OCI-LY1 (cell line): ENCODE measurements around the gene SLC39A8.
"Not testable (repeated sequence)": the region's sequence is repeated elsewhere in the genome, so short reads cannot be mapped to it uniquely, and the experiment has no call there.

Experiments
- H2AFZ ChIP-seq: fragments of 200-600 bp; sonication (generic), shearing (Covaris generic); 2 replicates; pipeline ENCODE4 v1.6.0; 2014; ENCODE audit warnings: antibody characterized with exemption, mild to moderate bottlenecking, low read length
- H3F3A ChIP-seq: fragments of 200-600 bp; sonication (generic), shearing (Covaris generic); 2 replicates; pipeline ENCODE4 v1.6.0; 2014; ENCODE audit warnings: mild to moderate bottlenecking, antibody characterized with exemption, low read length, moderate library complexity; ENCODE audit not compliant: insufficient read depth
- H3K27ac ChIP-seq: fragments of 200-600 bp; sonication (generic); 2 replicates; pipeline ENCODE4 v1.5.1; 2014; ENCODE audit warnings: low read length, mixed run types, mild to moderate bottlenecking, low read depth; ENCODE audit not compliant: poor library complexity, severe bottlenecking
- H3K27me3 ChIP-seq: fragments of 200-600 bp; sonication (generic); 2 replicates; pipeline ENCODE4 v1.6.0; 2014; ENCODE audit warnings: antibody characterized with exemption, mild to moderate bottlenecking, low read length, moderate library complexity; ENCODE audit not compliant: insufficient read depth
- H3K36me3 ChIP-seq: fragments of 200-600 bp; sonication (generic); 2 replicates; pipeline ENCODE4 v1.6.1; 2014; ENCODE audit warnings: mild to moderate bottlenecking, antibody characterized with exemption, low read length, moderate library complexity, mixed read lengths; ENCODE audit not compliant: insufficient read depth
- H3K4me1 ChIP-seq: fragments of 200-600 bp; sonication (generic); 2 replicates; pipeline ENCODE4 v1.5.1; 2014; ENCODE audit warnings: mild to moderate bottlenecking, low read length, moderate library complexity; ENCODE audit not compliant: insufficient read depth, severe bottlenecking
- H3K4me2 ChIP-seq: fragments of 200-600 bp; sonication (generic), shearing (Covaris generic); 2 replicates; pipeline ENCODE4 v1.6.1; 2014; ENCODE audit warnings: low read length
- H3K4me3 ChIP-seq: fragments of 200-600 bp; sonication (generic); 2 replicates; pipeline ENCODE4 v1.5.1; 2014; ENCODE audit warnings: low read length, low read depth, mild to moderate bottlenecking, mixed read lengths; ENCODE audit not compliant: poor library complexity, severe bottlenecking
- H3K79me2 ChIP-seq: fragments of 200-600 bp; shearing (Covaris generic); 2 replicates; pipeline ENCODE4 v1.6.1; 2016; ENCODE audit warnings: mixed run types, low read length, mixed read lengths; ENCODE audit not compliant: insufficient read depth
- H3K9ac ChIP-seq: fragments of 200-600 bp; sonication (generic), shearing (Covaris generic); 2 replicates; pipeline ENCODE4 v1.6.1; 2014; ENCODE audit warnings: mild to moderate bottlenecking, low read length, mixed read lengths
- H3K9me2 ChIP-seq: fragments of 200-600 bp; sonication (generic), shearing (Covaris generic); 2 replicates; pipeline ENCODE4 v1.6.1; 2014; ENCODE audit warnings: low read depth, mild to moderate bottlenecking, low read length, mixed read lengths
- H3K9me3 ChIP-seq: fragments of 200-600 bp; shearing (Covaris generic); 2 replicates; pipeline ENCODE4 v1.6.1; 2014; ENCODE audit warnings: low read length, mixed read lengths
- H4K20me1 ChIP-seq: fragments of 200-600 bp; sonication (generic), shearing (Covaris generic); 2 replicates; pipeline ENCODE4 v1.6.0; 2016; ENCODE audit warnings: mild to moderate bottlenecking, low read length; ENCODE audit not compliant: insufficient read depth
- CTCF ChIP-seq: fragments of 200-600 bp; sonication (generic), shearing (Covaris generic); IDR thresholded peaks from 2 replicates; pipeline ENCODE4 v1.5.1; 2017; ENCODE audit warnings: mild to moderate bottlenecking, antibody characterized with exemption, low read length, moderate library complexity, mixed read lengths
- EZH2 ChIP-seq: fragments of 200-600 bp; sonication (generic), shearing (Covaris generic); IDR thresholded peaks from 2 replicates; pipeline ENCODE4 v1.8.0; 2017; ENCODE audit warnings: borderline replicate concordance, mixed run types, mild to moderate bottlenecking, antibody characterized with exemption, low read length, moderate library complexity, mixed read lengths

SLC39A8 gene

GRCh38 chr4:102362922-102363432 is 17.7 kb upstream of the SLC39A8 start:
- no peaks in the 10 kb centered on the region for H3K27me3 ChIP-seq

GRCh38 chr4:102358128-102358527 is 12.8 kb upstream of the SLC39A8 start:
- Histone ChIP-seq H3K27ac (no peak overlapping the region), H3K9me3 (no peaks in the 10 kb centered on the region), H3K36me3 (no peaks in the 10 kb centered on the region), H3K27me3 (no peaks in the 10 kb centered on the region), H3F3A (0 out of 2 replicates have a peak, but pooled peaks cover 2% of the 10 kb centered on the region), H3K79me2 (no peaks in the 10 kb centered on the region), H3K4me2 (no peak overlapping the region), H3K9ac (no peak overlapping the region), H3K4me3 (no peak overlapping the region), H3K4me1 (no peaks in the 10 kb centered on the region), H4K20me1 (no peaks in the 10 kb centered on the region), H2AFZ (no peak overlapping the region), H3K9me2 (no peaks in the 10 kb centered on the region)
- no peak for TF ChIP-seq CTCF
- no peak for TF ChIP-seq EZH2

More at GRCh38 chr4:102362922-102363432, 17.7 kb upstream of the SLC39A8 start:
- H3K9me2 ChIP-seq = no peaks in the 10 kb centered on the region
- H3K4me3 ChIP-seq = no peak overlapping the region
- H3K9me3 ChIP-seq = no peaks in the 10 kb centered on the region
- H3K27ac ChIP-seq = no peak overlapping the region
- H3K36me3 ChIP-seq = no peaks in the 10 kb centered on the region
- H4K20me1 ChIP-seq = no peaks in the 10 kb centered on the region
- H3K4me1 ChIP-seq = no peaks in the 10 kb centered on the region
- no peaks in the 10 kb centered on the region for H3K79me2 ChIP-seq
- TF ChIP-seq CTCF = no peak
- TF ChIP-seq EZH2 = no peak
- no peak overlapping the region for H2AFZ ChIP-seq
- H3K9ac ChIP-seq = no peak overlapping the region
- H3F3A ChIP-seq = no peaks in the 10 kb centered on the region
- H3K4me2 ChIP-seq = no peak overlapping the region

- H3K4me2 ChIP-seq, H3K36me3 ChIP-seq, H3K9ac ChIP-seq, H3K9me3 ChIP-seq, H3K9me2 ChIP-seq, H3F3A ChIP-seq, H3K27ac ChIP-seq, H3K4me1 ChIP-seq, H2AFZ ChIP-seq, H4K20me1 ChIP-seq, H3K4me3 ChIP-seq, H3K79me2 ChIP-seq, H3K27me3 ChIP-seq: not testable (repeated sequence)
These were observed 12.4 kb upstream of the SLC39A8 start for GRCh38 chr4:102357637-102358036.

- no peak overlapping the region for H3K4me3 ChIP-seq
- no peak overlapping the region for H3K27ac ChIP-seq
- no peak overlapping the region for H3K4me2 ChIP-seq
- H3F3A ChIP-seq = 0 out of 2 replicates have a peak, but pooled peaks cover 4% of the 10 kb centered on the region
- H2AFZ ChIP-seq = no peak overlapping the region
- no peaks in the 10 kb centered on the region for H3K36me3 ChIP-seq
- no peaks in the 10 kb centered on the region for H3K4me1 ChIP-seq
- H3K9me3 ChIP-seq = no peaks in the 10 kb centered on the region
- H4K20me1 ChIP-seq = no peaks in the 10 kb centered on the region
- no peaks in the 10 kb centered on the region for H3K27me3 ChIP-seq
- TF ChIP-seq EZH2 = no peak
- H3K9me2 ChIP-seq = no peaks in the 10 kb centered on the region
- no peak overlapping the region for H3K9ac ChIP-seq
- no peaks in the 10 kb centered on the region for H3K79me2 ChIP-seq
These were observed 11.4 kb upstream of the SLC39A8 start for GRCh38 chr4:102356562-102357202.
